Measurements from ENCODE around the gene ZCCHC24.
A peak's percentile ranks its signal among the peaks of the same experiment; 100 is the strongest.

ZCCHC24 gene

DNA sequence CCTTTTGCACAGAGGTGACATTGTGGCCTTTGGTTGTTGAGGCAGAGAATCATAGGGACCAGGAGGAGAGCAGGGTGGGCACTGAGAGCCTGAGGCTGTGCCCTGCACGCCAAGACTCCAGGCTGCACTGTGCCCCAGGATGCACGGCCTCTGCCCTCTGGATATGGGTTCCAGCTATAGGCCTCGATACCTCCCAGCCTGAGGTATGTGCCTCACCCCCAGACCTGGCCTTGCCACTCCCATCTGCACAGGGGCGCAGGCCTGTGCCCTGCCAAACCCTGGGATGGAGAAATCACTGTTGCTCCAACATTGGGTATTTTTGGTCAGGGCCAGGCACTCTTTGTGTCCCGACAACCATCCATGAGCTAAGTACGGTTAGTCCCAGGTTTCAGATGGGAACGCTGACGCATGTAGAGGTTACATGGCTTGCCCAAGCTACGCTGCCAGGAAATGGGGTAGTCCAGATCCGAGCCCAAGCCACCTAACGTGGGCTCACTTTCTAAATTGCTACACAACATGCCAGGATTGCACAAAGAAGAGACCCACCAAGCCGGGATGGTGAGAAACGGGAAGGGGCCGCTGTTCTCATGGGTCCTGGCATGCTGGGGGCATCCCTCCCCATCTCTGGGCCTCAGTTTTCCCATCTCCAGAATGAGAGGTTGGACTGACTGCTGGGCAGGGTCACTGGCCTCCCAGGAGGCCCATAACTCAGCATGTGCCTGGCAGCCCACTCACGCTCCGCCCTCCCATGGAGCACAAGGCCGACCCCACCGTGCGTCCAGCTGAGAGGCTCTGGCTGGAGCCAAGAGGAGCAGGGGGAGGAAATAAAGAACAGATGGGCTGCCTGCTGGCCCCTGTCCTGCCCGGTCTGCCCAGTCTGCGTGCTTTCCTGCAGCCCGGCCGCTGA is 44.2 kb downstream of the ZCCHC24 start:
- Histone ChIP-seq H3K4me1 (ENCODE audit: control insufficient read depth, insufficient read depth, low read length) (peaks cover 95% of the 10 kb centered on the region), H3K9ac (ENCODE audit: low read length) (no peak overlapping the region), H3K27ac (ENCODE audit: low read depth, low read length) (peak overlapping the region; percentile 96), H3K36me3 (ENCODE audit: control insufficient read depth, insufficient read depth, low read length) (no peaks in the 10 kb centered on the region), H3K4me3 (ENCODE audit: low read length) (no peak overlapping the region), H3K27me3 (ENCODE audit: control insufficient read depth, insufficient read depth, low read length) (no peaks in the 10 kb centered on the region)

DNA sequence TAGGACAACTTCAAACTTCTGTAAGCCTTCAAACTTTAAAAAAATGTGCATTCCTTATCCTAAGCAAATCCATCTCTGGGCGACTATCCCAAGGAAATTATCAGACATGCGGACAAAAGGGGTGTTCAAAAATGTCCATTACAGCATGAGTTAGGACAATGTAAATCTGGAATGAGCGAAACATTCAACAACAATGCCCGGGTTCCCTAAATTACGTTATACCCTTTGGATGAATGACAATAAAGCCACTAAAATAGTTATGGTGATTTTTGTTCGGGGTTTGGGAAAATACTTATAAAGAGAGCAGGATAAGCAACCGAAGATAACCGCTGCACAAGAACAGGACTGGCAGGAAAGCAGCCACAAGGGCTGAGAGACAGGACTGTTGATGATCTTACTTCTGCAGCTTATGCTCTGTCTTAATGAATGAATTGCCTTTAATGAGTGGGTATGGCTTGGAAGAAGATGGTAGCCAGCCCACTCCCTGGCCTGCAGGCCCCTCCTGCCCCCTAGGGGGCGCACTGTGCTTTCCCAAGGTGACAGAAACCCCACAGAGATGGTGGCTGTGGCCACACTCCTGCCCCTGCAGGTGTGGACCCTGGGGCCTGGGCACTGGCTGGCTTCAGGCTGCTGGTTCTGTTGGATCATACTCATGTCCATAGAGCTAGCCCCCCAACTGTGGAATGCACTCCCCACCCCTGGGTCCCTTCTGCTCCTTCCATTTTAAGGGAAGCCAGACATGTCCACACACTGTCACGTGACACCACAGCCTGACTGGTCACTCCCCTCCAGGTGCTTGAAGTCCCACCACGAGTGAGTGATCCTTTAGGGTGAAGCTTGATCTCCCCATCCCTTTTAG is 45.0 kb downstream of the ZCCHC24 start:
- Histone ChIP-seq H3K36me3 (ENCODE audit: control insufficient read depth, insufficient read depth, low read length) (no peaks in the 10 kb centered on the region), H3K4me3 (ENCODE audit: low read length) (peak overlapping the region; percentile 16), H3K27me3 (ENCODE audit: control insufficient read depth, insufficient read depth, low read length) (no peaks in the 10 kb centered on the region), H3K27ac (ENCODE audit: low read depth, low read length) (peak overlapping the region; percentile 96), H3K4me1 (ENCODE audit: control insufficient read depth, insufficient read depth, low read length) (peaks cover 89% of the 10 kb centered on the region), H3K9ac (ENCODE audit: low read length) (no peak overlapping the region)

DNA sequence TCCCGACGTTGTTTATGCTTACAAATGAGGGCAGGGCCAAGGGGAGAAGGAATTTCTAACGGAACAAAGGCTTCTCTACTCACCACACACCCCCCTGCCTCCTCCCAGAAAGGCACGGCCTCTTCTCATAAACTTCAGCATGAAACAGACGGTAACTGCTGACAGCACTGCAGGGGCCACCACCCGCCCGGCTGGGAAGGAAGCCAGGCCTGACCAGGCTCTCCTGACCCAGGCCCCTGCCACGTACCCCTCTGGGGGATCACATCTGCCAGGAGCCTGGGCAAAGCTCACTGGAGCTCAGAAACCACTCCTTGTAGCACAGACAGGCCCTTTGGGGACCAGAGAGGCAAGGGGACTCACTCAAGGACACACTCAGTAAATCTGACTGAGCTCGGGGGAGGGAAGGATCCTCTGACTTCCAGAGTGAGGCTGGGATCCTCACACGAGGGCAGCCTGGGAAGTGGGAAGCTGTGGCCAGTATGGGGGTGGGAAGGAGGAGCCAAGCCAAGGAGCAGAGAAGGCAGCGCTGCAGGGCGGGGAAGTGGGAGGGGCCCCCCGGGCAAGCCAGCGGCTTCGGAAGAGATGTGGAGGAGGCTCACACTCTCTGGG is 46.1 kb downstream of the ZCCHC24 start:
- Histone ChIP-seq H3K4me1 (ENCODE audit: control insufficient read depth, insufficient read depth, low read length) (peaks cover 79% of the 10 kb centered on the region), H3K27ac (ENCODE audit: low read depth, low read length) (peak overlapping the region; percentile 96), H3K4me3 (ENCODE audit: low read length) (peak overlapping the region; percentile 16), H3K27me3 (ENCODE audit: control insufficient read depth, insufficient read depth, low read length) (no peaks in the 10 kb centered on the region), H3K36me3 (ENCODE audit: control insufficient read depth, insufficient read depth, low read length) (no peaks in the 10 kb centered on the region), H3K9ac (ENCODE audit: low read length) (peak overlapping the region; percentile 32)

DNA sequence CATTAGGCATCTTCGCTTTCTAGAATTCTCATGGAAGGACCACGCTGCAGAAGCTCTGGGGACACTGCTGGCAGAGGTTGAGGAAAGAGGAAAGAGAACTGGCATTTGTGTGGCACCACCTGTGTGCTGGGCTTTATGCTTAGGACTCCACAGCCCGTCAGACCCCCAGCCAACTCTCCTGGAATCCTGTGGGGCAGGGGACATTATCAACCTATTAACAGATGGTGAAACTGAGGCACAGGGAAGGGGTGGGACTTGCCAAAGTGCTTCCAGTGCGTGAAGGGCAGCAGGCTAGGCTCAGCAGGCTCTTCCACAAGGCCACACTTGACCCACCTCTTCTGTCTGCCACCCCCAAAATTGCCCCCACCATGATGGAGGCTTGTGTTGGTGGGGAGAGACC is 46.8 kb downstream of the ZCCHC24 start:
- H3K9ac ChIP-seq (ENCODE audit: low read length), result peak overlapping the region; percentile 12
- H3K27me3 ChIP-seq (ENCODE audit: control insufficient read depth, insufficient read depth, low read length), result no peaks in the 10 kb centered on the region
- H3K27ac ChIP-seq (ENCODE audit: low read depth, low read length), result peak overlapping the region; percentile 96
- H3K36me3 ChIP-seq (ENCODE audit: control insufficient read depth, insufficient read depth, low read length), result peaks cover 3% of the 10 kb centered on the region
- peaks cover 72% of the 10 kb centered on the region for H3K4me1 ChIP-seq (ENCODE audit: control insufficient read depth, insufficient read depth, low read length)
- H3K4me3 ChIP-seq (ENCODE audit: low read length), result peak overlapping the region; percentile 15

DNA sequence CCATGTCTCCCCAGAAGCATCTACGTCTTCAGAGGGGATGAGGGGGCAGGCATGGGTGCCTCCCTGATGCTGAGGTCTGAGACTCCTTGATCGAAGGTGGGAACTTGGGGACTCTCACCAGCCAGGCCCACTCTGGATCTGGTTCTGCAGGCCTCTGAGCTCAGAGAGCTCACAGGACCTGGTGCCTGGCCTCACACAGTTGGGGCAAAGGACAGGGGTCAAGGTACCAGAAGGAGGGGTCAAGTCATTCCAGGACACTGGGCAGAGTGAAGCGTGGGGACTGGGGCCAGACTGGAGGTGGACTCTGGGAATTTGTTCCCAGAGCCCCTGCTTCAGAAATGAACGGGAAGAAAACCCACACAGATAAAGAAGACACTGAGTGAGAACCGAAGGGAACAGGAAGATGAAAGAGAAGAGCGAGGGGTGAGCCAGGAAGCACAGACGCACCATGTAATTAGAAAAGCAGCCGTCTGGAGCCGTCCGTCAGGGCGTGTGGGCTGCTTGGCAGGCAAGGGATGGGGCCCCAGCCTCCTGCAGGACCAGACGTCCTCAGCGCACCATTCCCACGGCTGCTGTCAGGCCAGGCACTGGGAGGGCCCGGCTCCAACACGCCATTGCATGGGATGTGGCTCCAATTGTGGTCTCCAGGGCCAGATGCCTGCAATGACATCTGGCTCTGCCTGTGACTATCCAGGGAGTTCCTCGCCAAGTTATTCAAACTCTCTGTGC is 47.7 kb downstream of the ZCCHC24 start:
- H3K9ac ChIP-seq (ENCODE audit: low read length), result no peak overlapping the region
- H3K27ac ChIP-seq (ENCODE audit: low read depth, low read length), result peak overlapping the region; percentile 96
- peaks cover 64% of the 10 kb centered on the region for H3K4me1 ChIP-seq (ENCODE audit: control insufficient read depth, insufficient read depth, low read length)
- peaks cover 7% of the 10 kb centered on the region for H3K36me3 ChIP-seq (ENCODE audit: control insufficient read depth, insufficient read depth, low read length)
- no peak overlapping the region for H3K4me3 ChIP-seq (ENCODE audit: low read length)
- H3K27me3 ChIP-seq (ENCODE audit: control insufficient read depth, insufficient read depth, low read length), result no peaks in the 10 kb centered on the region

DNA sequence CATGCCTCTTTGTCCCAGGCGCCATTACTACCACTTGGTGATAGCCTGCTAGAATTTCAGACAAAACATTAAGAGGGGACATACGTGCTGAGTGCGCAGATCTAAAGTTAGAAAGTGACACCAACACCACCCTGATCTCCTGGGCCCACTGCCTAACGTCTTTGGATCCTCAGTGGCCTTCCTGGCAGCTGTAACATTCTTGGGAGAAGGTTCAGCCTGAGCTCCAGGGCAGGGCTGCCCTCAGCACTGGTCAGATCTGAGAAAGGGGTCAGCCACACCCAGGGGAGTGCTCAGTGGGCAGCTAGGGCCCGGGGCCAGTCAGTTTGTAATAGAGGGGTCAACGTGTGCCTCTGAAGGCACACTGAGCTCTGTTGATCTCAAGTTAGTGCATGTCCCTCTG is 48.4 kb downstream of the ZCCHC24 start:
- H3K36me3 ChIP-seq (ENCODE audit: control insufficient read depth, insufficient read depth, low read length), result peaks cover 7% of the 10 kb centered on the region
- peak overlapping the region; percentile 96 for H3K27ac ChIP-seq (ENCODE audit: low read depth, low read length)
- H3K4me3 ChIP-seq (ENCODE audit: low read length), result no peak overlapping the region
- peaks cover 59% of the 10 kb centered on the region for H3K4me1 ChIP-seq (ENCODE audit: control insufficient read depth, insufficient read depth, low read length)
- H3K27me3 ChIP-seq (ENCODE audit: control insufficient read depth, insufficient read depth, low read length), result no peaks in the 10 kb centered on the region
- no peak overlapping the region for H3K9ac ChIP-seq (ENCODE audit: low read length)

DNA sequence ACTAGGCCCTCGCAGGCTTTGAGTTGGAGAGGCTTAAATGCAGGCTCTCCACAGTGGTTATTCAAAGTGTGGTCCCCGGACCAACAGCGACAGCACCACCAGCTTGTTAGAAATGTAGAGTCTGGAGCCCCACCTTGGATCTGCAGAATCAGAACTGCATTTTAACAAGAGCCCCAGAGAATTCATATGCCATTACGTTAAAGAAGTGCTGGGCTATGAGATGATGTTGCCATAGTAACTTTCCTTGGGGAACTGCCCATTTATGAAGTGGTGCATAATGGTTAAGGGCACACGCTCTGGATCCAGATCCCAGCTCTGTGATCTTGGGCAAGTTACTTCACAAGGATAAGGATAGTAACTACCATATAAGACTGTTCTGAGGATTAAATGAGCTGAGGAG is 48.9 kb downstream of the ZCCHC24 start:
- peak overlapping the region; percentile 96 for H3K27ac ChIP-seq (ENCODE audit: low read depth, low read length)
- no peak overlapping the region for H3K4me3 ChIP-seq (ENCODE audit: low read length)
- peaks cover 7% of the 10 kb centered on the region for H3K36me3 ChIP-seq (ENCODE audit: control insufficient read depth, insufficient read depth, low read length)
- no peak overlapping the region for H3K9ac ChIP-seq (ENCODE audit: low read length)
- H3K27me3 ChIP-seq (ENCODE audit: control insufficient read depth, insufficient read depth, low read length), result no peaks in the 10 kb centered on the region
- H3K4me1 ChIP-seq (ENCODE audit: control insufficient read depth, insufficient read depth, low read length), result peaks cover 60% of the 10 kb centered on the region

DNA sequence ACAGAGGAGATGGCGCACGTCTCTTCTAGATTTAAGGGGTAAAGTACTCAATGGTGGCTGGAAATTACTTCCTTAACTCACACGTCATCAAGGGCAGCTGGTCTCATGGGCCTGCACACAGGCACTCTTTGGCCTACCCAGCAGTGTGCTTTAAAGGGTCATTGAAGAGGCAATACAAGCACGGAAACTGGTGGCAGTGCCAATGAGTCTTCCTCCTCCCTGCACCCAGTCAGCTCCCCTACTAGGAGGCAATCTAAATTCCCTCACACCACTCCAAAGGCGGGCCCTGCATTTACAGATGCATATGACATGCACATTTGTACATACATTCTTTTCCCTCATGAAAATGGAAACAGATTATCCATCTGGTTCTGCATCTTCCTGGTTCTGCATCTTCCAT is 50.8 kb downstream of the ZCCHC24 start:
- Histone ChIP-seq H3K27me3 (ENCODE audit: control insufficient read depth, insufficient read depth, low read length) (no peaks in the 10 kb centered on the region), H3K4me1 (ENCODE audit: control insufficient read depth, insufficient read depth, low read length) (peaks cover 54% of the 10 kb centered on the region), H3K4me3 (ENCODE audit: low read length) (no peak overlapping the region), H3K9ac (ENCODE audit: low read length) (no peak overlapping the region), H3K36me3 (ENCODE audit: control insufficient read depth, insufficient read depth, low read length) (peaks cover 7% of the 10 kb centered on the region), H3K27ac (ENCODE audit: low read depth, low read length) (no peak overlapping the region)

DNA sequence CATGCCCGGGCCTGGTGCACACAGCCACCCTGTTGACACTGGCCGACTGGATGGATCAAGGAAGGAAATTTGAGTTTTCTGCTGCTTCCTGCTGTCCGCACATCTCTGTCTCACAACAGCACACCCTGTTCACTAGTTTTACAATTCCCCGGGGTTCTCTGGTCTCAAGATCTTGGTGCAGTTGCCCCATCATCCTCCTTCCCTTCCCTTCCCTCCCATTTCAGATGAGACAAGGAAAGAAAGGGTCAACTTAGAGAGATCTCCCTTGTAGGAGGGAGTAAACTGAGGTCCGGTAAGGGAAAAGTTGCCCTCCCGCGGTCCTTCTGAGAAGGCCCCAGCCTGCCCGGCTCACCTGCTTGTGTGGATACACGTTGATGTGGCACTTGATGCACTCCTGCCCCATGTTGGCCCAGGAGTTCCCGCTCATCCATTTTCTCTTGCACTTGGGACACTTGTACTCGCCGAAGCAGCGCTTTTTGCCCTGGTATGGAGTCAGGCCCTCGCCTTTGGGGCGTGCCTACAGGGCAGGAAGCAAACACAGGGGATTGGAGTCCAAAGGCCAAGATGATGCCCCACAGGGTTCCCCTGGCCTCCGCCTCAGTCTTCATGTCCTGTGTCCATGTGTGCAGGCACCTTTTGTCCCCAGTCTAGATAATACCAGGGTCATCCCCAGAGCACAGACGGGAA is 51.4 kb downstream of the ZCCHC24 start:
- Histone ChIP-seq H3K27me3 (ENCODE audit: control insufficient read depth, insufficient read depth, low read length) (no peaks in the 10 kb centered on the region), H3K36me3 (ENCODE audit: control insufficient read depth, insufficient read depth, low read length) (peaks cover 7% of the 10 kb centered on the region), H3K9ac (ENCODE audit: low read length) (no peak overlapping the region), H3K4me3 (ENCODE audit: low read length) (no peak overlapping the region), H3K4me1 (ENCODE audit: control insufficient read depth, insufficient read depth, low read length) (peaks cover 50% of the 10 kb centered on the region), H3K27ac (ENCODE audit: low read depth, low read length) (peak overlapping the region; percentile 26)

DNA sequence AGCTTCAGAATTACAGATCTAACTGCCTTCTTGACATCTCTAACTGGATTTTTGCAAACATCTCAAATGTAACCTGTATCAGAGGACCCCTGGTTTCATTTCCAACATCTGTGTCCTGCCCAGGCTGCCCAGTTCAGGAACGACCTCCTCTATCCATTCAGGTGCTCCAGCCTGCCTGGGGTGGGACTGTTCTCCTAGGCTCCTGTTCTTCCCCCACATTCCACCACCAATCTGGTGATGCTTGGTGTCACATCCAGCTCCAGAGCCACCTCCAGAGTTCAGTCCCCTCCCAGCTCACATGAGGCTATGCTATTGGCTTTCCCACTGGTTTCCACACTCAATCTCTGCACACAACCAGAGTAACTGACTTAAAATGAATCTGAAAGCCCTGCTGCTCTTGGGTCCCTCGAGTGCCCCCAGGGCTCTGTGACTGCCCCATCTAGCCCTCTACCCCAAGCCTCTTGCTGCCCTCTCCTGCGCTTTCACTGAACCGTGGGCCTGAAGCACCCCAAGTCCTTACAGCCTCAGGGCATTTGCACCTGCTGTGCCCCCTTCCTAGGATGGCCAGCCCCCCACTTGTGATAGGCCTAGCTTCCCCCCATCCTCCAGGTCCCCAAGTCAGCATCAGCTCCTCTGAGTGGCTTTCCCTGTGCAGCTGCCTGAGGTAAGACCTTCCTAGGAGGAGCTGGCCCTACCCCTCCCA is 52.1 kb downstream of the ZCCHC24 start:
- peaks cover 43% of the 10 kb centered on the region for H3K4me1 ChIP-seq (ENCODE audit: control insufficient read depth, insufficient read depth, low read length)
- H3K36me3 ChIP-seq (ENCODE audit: control insufficient read depth, insufficient read depth, low read length), result peaks cover 7% of the 10 kb centered on the region
- H3K9ac ChIP-seq (ENCODE audit: low read length), result no peak overlapping the region
- H3K4me3 ChIP-seq (ENCODE audit: low read length), result no peak overlapping the region
- H3K27me3 ChIP-seq (ENCODE audit: control insufficient read depth, insufficient read depth, low read length), result no peaks in the 10 kb centered on the region
- peak overlapping the region; percentile 26 for H3K27ac ChIP-seq (ENCODE audit: low read depth, low read length)

Measured in rectal smooth muscle tissue (tissue), 1 donor.